GM12878 (cell line): ENCODE data around the gene COG7. TPM values are rescaled to one million over a fixed set of nuclear protein-coding genes. Genes with fewer than 3 reads are reported as not detected.
A peak's percentile ranks its signal among the peaks of the same experiment; 100 is the strongest.

ENCODE experiments used
- ATAC-seq: fragments of 200-7000 bp; cut with Tn5 transposase; 3 replicates; pipeline ENCODE4 v1.9.1; 2020; ENCODE audit warnings: mild to moderate bottlenecking, moderate library complexity
- BruUV-seq: library from RNA; stranded (reverse); fragments of 400-500 nt; replicated peaks from 2 replicates; lab custom pipeline; 2021; lab: Mats Ljungman, UMichigan
- CTCF ChIA-PET: fragments of 300-600 bp; sonication (Branson Sonifier 250); formaldehyde crosslinking; extraction: SDS; loops from one replicate; lab custom pipeline; 2021; ENCODE audit warnings: inconsistent platforms; lab: Yijun Ruan, JAX
- POLR2A ChIA-PET: fragments of 350-600 bp; formaldehyde crosslinking; extraction: SDS; loops from one replicate; lab custom pipeline; 2021; ENCODE audit warnings: inconsistent platforms; lab: Charles Lee
- RAD21 ChIA-PET: fragments of 300-600 bp; sonication (Branson Sonifier 250); formaldehyde crosslinking; loops from one replicate; lab custom pipeline; 2023; ENCODE audit warnings: antibody characterized with exemption; ENCODE audit not compliant: unreplicated experiment; lab: Charles Lee
- SMC1A ChIA-PET: fragments of 300-600 bp; sonication (Branson Sonifier 250); formaldehyde crosslinking; loops from one replicate; lab custom pipeline; 2023; ENCODE audit not compliant: unreplicated experiment, uncharacterized antibody; lab: Charles Lee
- DNase-seq: peaks from one replicate; pipeline ENCODE4 v3.0.0-alpha.2; 2011; ENCODE audit warnings: low read depth, low spot score
- FAIRE-seq: peaks from 3 replicates; lab custom pipeline; 2011; peaks lifted over from hg19 to GRCh38; lab: Jason Lieb, UNC
- H2AFZ ChIP-seq: 2 replicates; pipeline ENCODE4 v1.6.0; 2011; ENCODE audit warnings: low read depth, low read length, control low read depth; ENCODE audit not compliant: control insufficient read depth
- H3K27ac ChIP-seq: 2 replicates; pipeline ENCODE4 v1.5.1; 2011; ENCODE audit warnings: control low read depth; ENCODE audit not compliant: control insufficient read depth, insufficient read depth
- H3K27me3 ChIP-seq, 2 experiments: replicated peaks in 1 of 2; 2 replicates each; pipeline versions ENCODE4 v1.6.0 to v1.6.1; 2011; ENCODE audit warnings: low read length in 1 of 2; ENCODE audit not compliant: control insufficient read depth in 2 of 2, insufficient read depth in 2 of 2
- H3K36me3 ChIP-seq, 2 experiments: 2 replicates each; pipeline ENCODE4 v1.5.1; 2011; ENCODE audit warnings: low read length in 1 of 2; ENCODE audit not compliant: control insufficient read depth in 2 of 2, insufficient read depth in 2 of 2
- H3K4me1 ChIP-seq: 2 replicates; pipeline ENCODE4 v1.6.1; 2011; ENCODE audit warnings: mild to moderate bottlenecking, low read length, moderate library complexity, mixed read lengths; ENCODE audit not compliant: control insufficient read depth, insufficient read depth
- H3K4me2 ChIP-seq: 2 replicates; pipeline ENCODE4 v1.6.0; 2011; ENCODE audit warnings: control low read depth; ENCODE audit not compliant: control insufficient read depth, insufficient read depth
- H3K4me3 ChIP-seq: fragments of 200-600 bp; sonication (generic); 2 replicates; pipeline ENCODE4 v1.5.1; 2016
- H3K79me2 ChIP-seq: 2 replicates; pipeline ENCODE4 v1.6.0; 2011; ENCODE audit warnings: low read length; ENCODE audit not compliant: control insufficient read depth, insufficient read depth
- H3K9ac ChIP-seq: 2 replicates; pipeline ENCODE4 v1.8.0; 2011; ENCODE audit warnings: low read length, control low read depth, mixed read lengths; ENCODE audit not compliant: control insufficient read depth, insufficient read depth
- H3K9me3 ChIP-seq: replicated peaks from 3 replicates; pipeline ENCODE4 v1.5.1; 2011; ENCODE audit warnings: mild to moderate bottlenecking, low read length; ENCODE audit not compliant: control insufficient read depth, insufficient read depth
- H4K20me1 ChIP-seq: 2 replicates; pipeline ENCODE4 v1.6.0; 2011; ENCODE audit not compliant: control insufficient read depth, insufficient read depth
- EGR1 ChIP-seq, 2 experiments: IDR thresholded peaks; 1 replicate in 1 of 2; 2 replicates in 1 of 2; pipeline ENCODE4 v1.6.1; 2011 to 2012; ENCODE audit warnings: low read depth in 2 of 2, low read length in 2 of 2, borderline replicate concordance in 1 of 2, mild to moderate bottlenecking in 1 of 2, moderate library complexity in 1 of 2
- FOS ChIP-seq: IDR thresholded peaks from 3 replicates; pipeline ENCODE4 v1.6.1; 2011; ENCODE audit warnings: borderline replicate concordance; ENCODE audit not compliant: insufficient read length; ENCODE audit errors: extremely low read depth
- IKZF1 ChIP-seq: fragments of 450-650 bp; conservative IDR thresholded peaks from 2 replicates; pipeline ENCODE4 v1.6.1; 2017; ENCODE audit warnings: antibody characterized with exemption, mild to moderate bottlenecking
- MYB ChIP-seq: fragments of 150-350 bp; IDR thresholded peaks from 2 replicates; pipeline ENCODE4 v1.6.1; 2014; ENCODE audit warnings: mild to moderate bottlenecking, low read depth, low read length, borderline replicate concordance
- NFXL1 ChIP-seq: fragments of 450-650 bp; IDR thresholded peaks from 2 replicates; pipeline ENCODE4 v1.6.1; 2017; ENCODE audit warnings: antibody characterized with exemption, mild to moderate bottlenecking, borderline replicate concordance
- TAF1 ChIP-seq: IDR thresholded peaks from 2 replicates; pipeline ENCODE4 v1.6.1; 2011; ENCODE audit warnings: mild to moderate bottlenecking, low read depth, low read length, borderline replicate concordance
- WGBS: methylation state at CpG from one replicate; pipeline ENCODE4 v1.1.6; 2016; ENCODE audit warnings: low lambda C conversion rate; ENCODE audit not compliant: insufficient replicate concordance, insufficient coverage; ENCODE audit errors: missing lambda C conversion rate; 5-methylcytosine and 5-hydroxymethylcytosine counted together
- in situ Hi-C: fragments of 300-500 bp; cut with MboI; formaldehyde crosslinking; loops from 9 replicates; pipeline ENCODE4 v1.14.3; 2018; ENCODE audit warnings: mixed read lengths
- intact Hi-C: fragments of 100-400 bp; cut with micrococcal nuclease; formaldehyde crosslinking; loops from one replicate; pipeline ENCODE4 v1.14.2; 2022; ENCODE audit not compliant: unreplicated experiment
- polyA plus RNA-seq, 11 experiments: library from polyadenylated mRNA; depleted of rRNA in 4 of 11; unstranded in 6 of 11; stranded (reverse) in 5 of 11; fragments of >200 nt; fragmentation: Nextera tagmentation in 4 of 11; fragmentation: Illumina TruSeq in 1 of 11; extraction: Ambion mirVana in 4 of 11; extraction: Trizol in 1 of 11; gene quantifications; 1 replicate in 1 of 11; 2 replicates in 10 of 11; pipeline versions ENCODE4 v1.2.1 to v1.2.3, GENCODE V29; 2011 to 2016; ENCODE audit warnings: inconsistent platforms in 2 of 11, missing spikeins in 2 of 11, low read depth in 1 of 11
- total RNA-seq, 4 experiments: library from RNA; depleted of rRNA in 3 of 4; stranded (reverse); fragments of >200 nt in 3 of 4; fragmentation: Illumina TruSeq in 1 of 4; extraction: Trizol in 1 of 4; gene quantifications; 2 replicates each; pipeline versions ENCODE4 v1.2.1 to v1.2.3, GENCODE V29; 2013 to 2021
- TF ChIP-seq, protein P1 (sequence below): IDR thresholded peaks from 2 replicates; pipeline ENCODE4 v1.6.1; 2011; ENCODE audit warnings: mild to moderate bottlenecking, low read depth, low read length, moderate library complexity; ENCODE audit not compliant: insufficient replicate concordance

The COG7 gene
- total and polyA plus RNA-seq, 10 of the 15 experiments (the other 5 are each of a cell fraction or from before 2014, with no cell fraction given): 2.9 to 24.0 (median 10.0) TPM

DNA sequence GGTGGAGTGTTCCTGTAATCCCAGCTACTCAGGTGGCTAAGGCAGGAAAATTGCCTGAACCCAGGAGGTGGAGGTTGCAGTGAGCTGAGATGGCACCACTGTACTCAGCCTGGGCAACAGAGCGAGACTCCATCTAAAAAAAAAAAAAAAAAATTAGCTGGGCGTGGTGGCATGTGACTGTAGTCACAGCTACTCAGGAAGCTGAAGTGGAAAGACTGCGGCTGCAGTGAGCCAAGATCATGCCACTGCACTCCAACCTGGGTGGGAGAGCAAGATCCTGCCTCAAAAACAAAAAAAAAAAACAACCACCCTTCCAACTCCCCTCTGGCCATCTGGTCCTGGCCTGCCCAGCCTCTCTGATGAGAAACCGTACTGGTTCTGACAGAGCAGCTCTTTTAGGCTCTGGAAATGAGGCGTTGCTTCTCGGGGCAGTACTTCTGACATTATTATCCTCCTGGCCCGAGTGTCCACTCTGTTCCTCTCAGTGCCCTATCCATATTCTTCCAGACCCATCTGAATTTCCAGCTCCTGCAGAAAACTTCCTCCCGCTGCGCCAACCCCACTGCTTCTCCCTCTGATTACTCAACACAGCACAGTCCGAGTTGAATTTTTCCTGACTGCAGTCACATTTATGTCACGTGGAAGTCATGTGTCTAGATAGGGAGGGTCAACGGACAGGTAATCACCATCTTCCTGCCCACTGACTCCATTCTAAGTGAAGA, 44.0 kb upstream of the COG7 start:
- Histone ChIP-seq H3K27me3 (no peaks in the 10 kb centered on the region), H3K4me1 (peaks cover 12% of the 10 kb centered on the region), H3K79me2 (peaks cover 53% of the 10 kb centered on the region), H4K20me1 (peaks cover 14% of the 10 kb centered on the region), H3K9me3 (no peaks in the 10 kb centered on the region), H2AFZ (no peak overlapping the region), H3K27ac (no peak overlapping the region), H3K4me3 (no peak overlapping the region), H3K4me2 (no peak overlapping the region), H3K36me3 (peaks cover 37 to 39% of the 10 kb centered on the region in 2 experiments), H3K9ac (no peak overlapping the region)
- 78% methylated on average over 10 of the region's 12 CpGs for WGBS
- ChIA-PET SMC1A (no interaction called here), POLR2A (interaction anchor here (1.0 to 1.5 kb wide), 2 partner anchors 12 to 13 kb away, joined by 3 read pairs; partner anchors contain the start of gene GGA2), RAD21 (no interaction called here), CTCF (interaction anchor here (0.5 to 1.5 kb wide), 4 partner anchors 19 to 63 kb away, joined by 3 to 5 read pairs (median 3); partner anchors contain the start of gene UBFD1)
- in situ Hi-C loops: no loop called here
- no peak for DNase-seq
- BruUV-seq: TSS peak; percentile 34
- peak; percentile 40; the same call in 2 of the 3 replicates for ATAC-seq
- TF ChIP-seq NFXL1 (no peak), FOS (no peak), MYB (no peak), EGR1 (IDR thresholded peaks at IDR 0.05; ENCODE audit: borderline replicate concordance in 1 of 2, low read depth in 2 of 2, low read length in 2 of 2) (no peak), IKZF1 (no peak), TAF1 (no peak)
- TF ChIP-seq, protein P1, sequence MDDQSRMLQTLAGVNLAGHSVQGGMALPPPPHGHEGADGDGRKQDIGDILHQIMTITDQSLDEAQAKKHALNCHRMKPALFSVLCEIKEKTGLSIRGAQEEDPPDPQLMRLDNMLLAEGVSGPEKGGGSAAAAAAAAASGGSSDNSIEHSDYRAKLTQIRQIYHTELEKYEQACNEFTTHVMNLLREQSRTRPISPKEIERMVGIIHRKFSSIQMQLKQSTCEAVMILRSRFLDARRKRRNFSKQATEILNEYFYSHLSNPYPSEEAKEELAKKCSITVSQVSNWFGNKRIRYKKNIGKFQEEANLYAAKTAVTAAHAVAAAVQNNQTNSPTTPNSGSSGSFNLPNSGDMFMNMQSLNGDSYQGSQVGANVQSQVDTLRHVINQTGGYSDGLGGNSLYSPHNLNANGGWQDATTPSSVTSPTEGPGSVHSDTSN: no peak
- intact Hi-C loops: no loop called here
- FAIRE-seq: no peak
